Astrocyte (in vitro differentiated cells and primary cell): ENCODE data around the gene SIX3. TPM values are rescaled to one million over a fixed set of nuclear protein-coding genes. Genes with fewer than 3 reads are reported as not detected.

Experiments
- DNase-seq: peaks from one replicate; pipeline ENCODE4 v3.0.0-alpha.2; 2010; ENCODE audit warnings: low read depth
- FAIRE-seq: peaks from 2 replicates; lab custom pipeline; 2011; peaks lifted over from hg19 to GRCh38; lab: Jason Lieb, UNC
- H2AFZ ChIP-seq: 2 replicates; pipeline ENCODE4 v1.6.0; 2012; ENCODE audit warnings: low read depth, low read length, inconsistent platforms
- H3K27ac ChIP-seq: 2 replicates; pipeline ENCODE4 v1.5.1; 2011; ENCODE audit warnings: low read depth, low read length, inconsistent platforms
- H3K27me3 ChIP-seq: 2 replicates; pipeline ENCODE4 v1.6.0; 2011; ENCODE audit warnings: low read length, inconsistent platforms; ENCODE audit not compliant: insufficient read depth
- H3K36me3 ChIP-seq: 2 replicates; pipeline ENCODE4 v1.5.1; 2011; ENCODE audit warnings: low read length, inconsistent platforms; ENCODE audit not compliant: insufficient read depth
- H3K4me1 ChIP-seq: 2 replicates; pipeline ENCODE4 v1.5.1; 2011; ENCODE audit warnings: low read length, inconsistent platforms; ENCODE audit not compliant: insufficient read depth
- H3K4me2 ChIP-seq: 2 replicates; pipeline ENCODE4 v1.6.0; 2012; ENCODE audit warnings: low read length, inconsistent platforms
- H3K4me3 ChIP-seq: 2 replicates; pipeline ENCODE4 v1.5.1; 2011; ENCODE audit warnings: low read depth, mild to moderate bottlenecking, low read length, inconsistent platforms; ENCODE audit not compliant: insufficient read depth
- H3K79me2 ChIP-seq: 2 replicates; pipeline ENCODE4 v1.6.0; 2012; ENCODE audit warnings: mild to moderate bottlenecking, low read length, inconsistent platforms; ENCODE audit not compliant: insufficient read depth
- H3K9ac ChIP-seq: 2 replicates; pipeline ENCODE4 v1.6.0; 2012; ENCODE audit warnings: mild to moderate bottlenecking, low read length, inconsistent platforms
- H3K9me3 ChIP-seq: 2 replicates; pipeline ENCODE4 v1.5.1; 2012; ENCODE audit warnings: low read depth, mild to moderate bottlenecking, low read length, inconsistent platforms; ENCODE audit not compliant: insufficient read depth
- H4K20me1 ChIP-seq: 2 replicates; pipeline ENCODE4 v1.6.0; 2012; ENCODE audit warnings: low read length, inconsistent platforms; ENCODE audit not compliant: insufficient read depth
- H3K27ac Mint-ChIP-seq: one replicate; pipeline ENCODE4 v1.8.0; 2021; ENCODE audit warnings: mild to moderate bottlenecking, mixed read lengths; ENCODE audit not compliant: unreplicated experiment
- H3K27me3 Mint-ChIP-seq: one replicate; pipeline ENCODE4 v1.8.0; 2021; ENCODE audit warnings: low read depth, mixed read lengths; ENCODE audit not compliant: unreplicated experiment
- H3K36me3 Mint-ChIP-seq: one replicate; pipeline ENCODE4 v1.8.0; 2021; ENCODE audit warnings: low read depth, mixed read lengths; ENCODE audit not compliant: unreplicated experiment
- H3K4me1 Mint-ChIP-seq: one replicate; pipeline ENCODE4 v1.8.0; 2021; ENCODE audit warnings: low read depth, mixed read lengths; ENCODE audit not compliant: unreplicated experiment
- H3K4me3 Mint-ChIP-seq: one replicate; pipeline ENCODE4 v1.8.0; 2021; ENCODE audit warnings: mild to moderate bottlenecking, moderate library complexity, mixed read lengths; ENCODE audit not compliant: unreplicated experiment
- H3K9me3 Mint-ChIP-seq: one replicate; pipeline ENCODE4 v1.8.0; 2021; ENCODE audit warnings: mild to moderate bottlenecking, mixed read lengths; ENCODE audit not compliant: unreplicated experiment
- EZH2 ChIP-seq: IDR thresholded peaks from 2 replicates; pipeline ENCODE4 v1.6.1; 2012; ENCODE audit warnings: mild to moderate bottlenecking, low read length, inconsistent platforms; ENCODE audit not compliant: insufficient read depth
- total RNA-seq: library from RNA; stranded (reverse); gene quantifications from 2 replicates; pipeline ENCODE4 v1.2.1, GENCODE V29; 2021
- TF ChIP-seq, protein P1 (sequence below): IDR thresholded peaks from 2 replicates; pipeline ENCODE4 v1.5.1; 2011; ENCODE audit warnings: low read depth, mild to moderate bottlenecking, inconsistent platforms, low read length, moderate library complexity; ENCODE audit not compliant: insufficient read depth

Gene SIX3
- total RNA-seq, 1 donor from 2014 or later, result 1.7 TPM

- DNase-seq (no peak), FAIRE-seq (no peak)
- Mint-ChIP-seq H3K9me3 (peaks cover 17% of the 10 kb centered on the region), H3K4me3 (peak overlapping the region; percentile 45), H3K27me3 (peaks cover 80% of the 10 kb centered on the region), H3K4me1 (peaks cover 2% of the 10 kb centered on the region), H3K36me3 (no peaks in the 10 kb centered on the region), H3K27ac (no peak overlapping the region)
- Histone ChIP-seq H3K79me2 (no peaks in the 10 kb centered on the region), H3K27ac (no peak overlapping the region), H3K4me1 (peaks cover 3% of the 10 kb centered on the region), H3K4me2 (peak overlapping the region; percentile 70), H3K36me3 (no peaks in the 10 kb centered on the region), H3K9ac (no peak overlapping the region), H3K4me3 (no peak overlapping the region), H2AFZ (no peak overlapping the region), H3K27me3 (peaks cover 86% of the 10 kb centered on the region), H4K20me1 (peaks cover 7% of the 10 kb centered on the region), H3K9me3 (no peaks in the 10 kb centered on the region)
- peak; percentile 65 for TF ChIP-seq EZH2
- TF ChIP-seq, protein P1, sequence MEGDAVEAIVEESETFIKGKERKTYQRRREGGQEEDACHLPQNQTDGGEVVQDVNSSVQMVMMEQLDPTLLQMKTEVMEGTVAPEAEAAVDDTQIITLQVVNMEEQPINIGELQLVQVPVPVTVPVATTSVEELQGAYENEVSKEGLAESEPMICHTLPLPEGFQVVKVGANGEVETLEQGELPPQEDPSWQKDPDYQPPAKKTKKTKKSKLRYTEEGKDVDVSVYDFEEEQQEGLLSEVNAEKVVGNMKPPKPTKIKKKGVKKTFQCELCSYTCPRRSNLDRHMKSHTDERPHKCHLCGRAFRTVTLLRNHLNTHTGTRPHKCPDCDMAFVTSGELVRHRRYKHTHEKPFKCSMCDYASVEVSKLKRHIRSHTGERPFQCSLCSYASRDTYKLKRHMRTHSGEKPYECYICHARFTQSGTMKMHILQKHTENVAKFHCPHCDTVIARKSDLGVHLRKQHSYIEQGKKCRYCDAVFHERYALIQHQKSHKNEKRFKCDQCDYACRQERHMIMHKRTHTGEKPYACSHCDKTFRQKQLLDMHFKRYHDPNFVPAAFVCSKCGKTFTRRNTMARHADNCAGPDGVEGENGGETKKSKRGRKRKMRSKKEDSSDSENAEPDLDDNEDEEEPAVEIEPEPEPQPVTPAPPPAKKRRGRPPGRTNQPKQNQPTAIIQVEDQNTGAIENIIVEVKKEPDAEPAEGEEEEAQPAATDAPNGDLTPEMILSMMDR, result no peak
Measured at GRCh38 chr2:44934038-44934982, 7.2 kb upstream of the SIX3 start.

GRCh38 chr2:44934983-44935728 is 6.3 kb upstream of the SIX3 start:
- peaks cover 3% of the 10 kb centered on the region for H3K4me1 ChIP-seq
- FAIRE-seq (no peak), DNase-seq (no peak)
- TF ChIP-seq EZH2, result peak; percentile 93
- TF ChIP-seq, protein P1, result no peak
- Mint-ChIP-seq H3K4me3 (peak overlapping the region; percentile 50), H3K4me1 (peaks cover 2% of the 10 kb centered on the region), H3K36me3 (no peaks in the 10 kb centered on the region), H3K27me3 (peaks cover 82% of the 10 kb centered on the region), H3K9me3 (peaks cover 12% of the 10 kb centered on the region), H3K27ac (no peak overlapping the region)
- H3K4me3 ChIP-seq, result no peak overlapping the region
- H2AFZ ChIP-seq, result no peak overlapping the region
- no peak overlapping the region for H3K27ac ChIP-seq
- H3K9ac ChIP-seq, result no peak overlapping the region
- H4K20me1 ChIP-seq, result peaks cover 7% of the 10 kb centered on the region
- no peaks in the 10 kb centered on the region for H3K9me3 ChIP-seq
- H3K27me3 ChIP-seq, result peaks cover 86% of the 10 kb centered on the region
- H3K4me2 ChIP-seq, result peak overlapping the region; percentile 70
- no peaks in the 10 kb centered on the region for H3K79me2 ChIP-seq
- H3K36me3 ChIP-seq, result no peaks in the 10 kb centered on the region
